A549 (cell line): ENCODE results near the gene MRPL33. TPM values are rescaled to one million over a fixed set of nuclear protein-coding genes. Genes with fewer than 3 reads are reported as not detected.

ENCODE experiments used
- ATAC-seq, 2 experiments: fragments of 200-7000 bp in 1 of 2; fragments of >200 bp in 1 of 2; cut with Nextera tagmentation in 1 of 2; cut with Tn5 transposase in 1 of 2; 3 replicates each; pipeline versions ENCODE4 v1.8.0 to v1.9.1; 2018 to 2020; ENCODE audit warnings: mild to moderate bottlenecking in 1 of 2, moderate library complexity in 1 of 2
- CTCF ChIA-PET: fragments of 300-600 bp; sonication (Branson Sonifier 250); formaldehyde crosslinking; extraction: SDS; loops from one replicate; lab custom pipeline; 2021; ENCODE audit warnings: antibody characterized with exemption, inconsistent platforms; lab: Yijun Ruan, JAX
- POLR2A ChIA-PET: fragments of 350-600 bp; formaldehyde crosslinking; extraction: SDS; loops from one replicate; lab custom pipeline; 2021; ENCODE audit warnings: antibody characterized with exemption, inconsistent platforms; lab: Yijun Ruan, JAX
- DNase-seq, 2 experiments: peaks; one replicate each; pipeline versions ENCODE4 v3.0.0 to v3.0.0-alpha.2; 2011 to 2016; ENCODE audit warnings: low read depth in 1 of 2, low spot score in 1 of 2
- FAIRE-seq: peaks from 2 replicates; lab custom pipeline; 2011; peaks lifted over from hg19 to GRCh38; lab: Jason Lieb, UNC
- H3K27ac ChIP-seq, 2 experiments: fragments of >200 bp; sonication (Bioruptor Twin); formaldehyde crosslinking; 3 replicates each; pipeline ENCODE4 v1.5.1; 2016 to 2017
- H3K4me1 ChIP-seq: fragments of >200 bp; sonication (Bioruptor Twin); formaldehyde crosslinking; 3 replicates; pipeline ENCODE4 v1.6.1; 2016
- H3K4me2 ChIP-seq: fragments of >200 bp; sonication (Bioruptor Twin); formaldehyde crosslinking; 3 replicates; pipeline ENCODE4 v1.6.1; 2016
- H3K4me3 ChIP-seq: fragments of >200 bp; sonication (Bioruptor Twin); formaldehyde crosslinking; 3 replicates; pipeline ENCODE4 v1.5.1; 2016
- H3K9me3 ChIP-seq: fragments of >200 bp; sonication (Bioruptor Twin); formaldehyde crosslinking; 3 replicates; pipeline ENCODE4 v1.6.1; 2016
- CHD4 ChIP-seq: fragments of 200-600 bp; sonication (generic); IDR thresholded peaks from 2 replicates; pipeline ENCODE4 v1.6.1; 2016; ENCODE audit warnings: antibody characterized with exemption, mild to moderate bottlenecking, borderline replicate concordance
- HOXB13 ChIP-seq: fragments of 250-450 bp; sonication (Bioruptor Pico); IDR thresholded peaks from 2 replicates; pipeline ENCODE4 v1.5.0; 2020; ENCODE audit warnings: low read depth, mild to moderate bottlenecking, moderate library complexity
- HOXB5 ChIP-seq: fragments of 250-450 bp; sonication (Bioruptor Pico); IDR thresholded peaks from 2 replicates; pipeline ENCODE4 v1.5.0; 2020; ENCODE audit warnings: mild to moderate bottlenecking, moderate library complexity
- JUN ChIP-seq, 2 experiments: fragments of >200 bp; sonication (Bioruptor Twin); formaldehyde crosslinking; IDR thresholded peaks; 2 replicates in 1 of 2; 3 replicates in 1 of 2; pipeline ENCODE4 v1.6.1; 2016 to 2017
- KDM1A ChIP-seq: fragments of 200-600 bp; sonication (generic); IDR thresholded peaks from 2 replicates; pipeline ENCODE4 v1.6.1; 2016; ENCODE audit warnings: low read depth, mild to moderate bottlenecking
- KDM5A ChIP-seq: fragments of 200-600 bp; sonication (generic); IDR thresholded peaks from 2 replicates; pipeline ENCODE4 v1.6.1; 2016; ENCODE audit warnings: antibody characterized with exemption, mild to moderate bottlenecking
- MYC ChIP-seq: IDR thresholded peaks from 2 replicates; pipeline ENCODE4 v1.6.1; 2012; ENCODE audit warnings: mild to moderate bottlenecking, inconsistent platforms, low read length, improper control_type of control experiment, borderline replicate concordance
- PHF8 ChIP-seq: fragments of 200-600 bp; sonication (generic); IDR thresholded peaks from 2 replicates; pipeline ENCODE4 v1.6.1; 2016; ENCODE audit warnings: low read depth, mild to moderate bottlenecking, antibody characterized with exemption, moderate library complexity, borderline replicate concordance
- POLR2A ChIP-seq: IDR thresholded peaks from 2 replicates; pipeline ENCODE4 v1.6.1; 2012; ENCODE audit warnings: mild to moderate bottlenecking, low read length
- RAD21 ChIP-seq, 2 experiments: fragments of >200 bp in 1 of 2; sonication (Bioruptor Twin) in 1 of 2; formaldehyde crosslinking in 1 of 2; IDR thresholded peaks in 1 of 2; conservative IDR thresholded peaks in 1 of 2; 2 replicates in 1 of 2; 3 replicates in 1 of 2; pipeline ENCODE4 v1.6.1; 2012 to 2018; ENCODE audit warnings: inconsistent platforms in 1 of 2
- RCOR1 ChIP-seq: fragments of 150-350 bp; IDR thresholded peaks from 2 replicates; pipeline ENCODE4 v1.6.1; 2014; ENCODE audit warnings: antibody characterized with exemption, low read length, low read depth
- RNF2 ChIP-seq: fragments of 200-600 bp; sonication (generic); IDR thresholded peaks from 2 replicates; pipeline ENCODE4 v1.6.1; 2016; ENCODE audit warnings: low read depth, mild to moderate bottlenecking, antibody characterized with exemption, moderate library complexity, borderline replicate concordance
- SMC3 ChIP-seq: fragments of >200 bp; sonication (Bioruptor Twin); formaldehyde crosslinking; IDR thresholded peaks from 3 replicates; pipeline ENCODE4 v1.6.1; 2018; ENCODE audit warnings: inconsistent platforms
- WGBS: methylation state at CpG from one replicate; pipeline ENCODE4 v1.1.6; 2017; ENCODE audit errors: missing lambda C conversion rate; 5-methylcytosine and 5-hydroxymethylcytosine counted together
- polyA minus RNA-seq: library from RNA; depleted of rRNA, polyadenylated mRNA; stranded (reverse); fragments of >200 nt; gene quantifications from 2 replicates; pipeline ENCODE4 v1.2.3, GENCODE V29; 2011; rRNA and poly(A)+ RNA removed
- polyA plus RNA-seq, 4 experiments: library from polyadenylated mRNA; depleted of rRNA in 3 of 4; stranded (reverse); fragments of >200 nt; fragmentation: RNase III in 1 of 4; extraction: RNeasy Plus Mini Kit Qiagen cat#74134 plus additional on column Dnase treatment in 1 of 4; gene quantifications; 2 replicates in 3 of 4; 3 replicates in 1 of 4; pipeline ENCODE4 v1.2.3, GENCODE V29; 2011 to 2017
- TF ChIP-seq, protein P1 (sequence below): IDR thresholded peaks from 2 replicates; pipeline ENCODE4 v1.6.1; 2012; ENCODE audit warnings: low read depth, borderline replicate concordance
- TF ChIP-seq, protein P2 (sequence below): fragments of >200 bp; sonication (Bioruptor Twin); formaldehyde crosslinking; IDR thresholded peaks from 3 replicates; pipeline ENCODE4 v1.6.1; 2016
- TF ChIP-seq, protein P3 (sequence below): IDR thresholded peaks from 2 replicates; pipeline ENCODE4 v1.6.1; 2012
- TF ChIP-seq, protein P4 (sequence below): fragments of 200-600 bp; sonication (generic); IDR thresholded peaks from 2 replicates; pipeline ENCODE4 v1.6.1; 2016; ENCODE audit warnings: antibody characterized with exemption, mild to moderate bottlenecking, moderate library complexity

The MRPL33 gene
- 171 and 287 TPM in 2 replicates for polyA plus RNA-seq (2011; rRNA removed)
- polyA plus RNA-seq (2012; cell fraction: cytosol; rRNA removed) = 89.0 and 108 TPM in 2 replicates
- polyA plus RNA-seq (2012; cell fraction: nucleus; rRNA removed) = 16.2 and 28.5 TPM in 2 replicates
- 492 to 595 TPM (median 497 TPM) in 3 replicates for polyA plus RNA-seq (2017; fragmentation: RNase III; extraction: RNeasy Plus Mini Kit Qiagen cat#74134 plus additional on column Dnase treatment)
- 11.8 and 17.2 TPM in 2 replicates for polyA minus RNA-seq

DNA sequence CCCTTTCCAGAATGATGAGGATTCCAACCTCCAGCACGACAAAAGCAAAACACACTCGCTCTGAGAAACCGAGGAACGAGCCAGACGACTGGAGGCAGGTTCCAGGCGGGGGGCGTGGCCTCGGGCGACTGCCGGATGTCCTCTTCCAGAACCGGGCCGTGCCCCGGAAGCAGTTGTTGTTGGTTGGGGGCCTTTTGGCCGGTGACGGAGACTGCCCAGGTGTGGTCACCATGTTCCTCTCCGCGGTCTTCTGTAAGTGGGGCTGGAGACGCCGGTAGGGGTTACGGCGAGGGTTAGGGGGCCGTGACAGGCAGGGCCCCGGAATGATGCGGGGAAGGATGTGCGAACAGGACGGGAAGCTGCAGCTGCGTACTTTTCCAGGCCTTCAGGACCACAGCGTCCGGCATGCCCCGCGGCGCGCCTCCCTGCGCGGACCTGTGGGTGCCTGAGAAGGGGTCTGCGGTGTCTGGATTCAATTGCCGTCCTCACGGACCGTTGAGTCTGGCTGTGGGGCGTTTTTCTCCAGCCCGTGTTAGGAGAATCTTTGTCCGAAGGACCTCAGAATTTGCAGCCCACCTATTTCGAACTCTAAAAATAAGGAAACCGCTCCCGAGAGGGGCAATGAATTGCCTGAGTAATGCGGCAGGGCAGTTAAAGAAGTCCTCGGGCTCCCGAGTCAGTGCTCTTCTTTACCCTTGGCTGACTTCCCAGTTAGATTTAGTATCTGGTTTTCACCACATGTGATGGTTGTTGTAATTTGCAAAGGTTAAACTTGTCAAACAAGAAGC lies at the start of gene MRPL33:
MRPL33 (plus strand) TSS at position 172 of the 788 bp plus-strand sequence; CDS start at position 231, 59 bp downstream.
- DNase-seq = peak; percentile 95 to 99
- TF ChIP-seq RCOR1 (no peak), POLR2A (peak; percentile 74), HOXB13 (CRISPR knock-in tag) (peak; percentile 76; the same call in 1 of the 2 replicates), SMC3 (no peak; the same call in 2 of the 3 replicates), RAD21 (conservative IDR thresholded peaks at IDR 0.05 in 1 of 2, IDR thresholded peaks at IDR 0.05 in 1 of 2) (0 out of 5 replicates have a peak, but pooled peaks of 1 of the 2 experiments have one; percentile 3), HOXB5 (CRISPR knock-in tag) (0 out of 2 replicates have a peak, but pooled peaks have one; percentile 43), JUN (IDR thresholded peaks at IDR 0.05) (peak; percentile 82 to 90), CHD4 (no peak), MYC (peak; percentile 3; the same call in 1 of the 2 replicates), RNF2 (no peak), PHF8 (peak; percentile 92), KDM5A (peak; percentile 66; the same call in 1 of the 2 replicates), KDM1A (0 out of 2 replicates have a peak, but pooled peaks have one; percentile 30)
- TF ChIP-seq, protein P1, sequence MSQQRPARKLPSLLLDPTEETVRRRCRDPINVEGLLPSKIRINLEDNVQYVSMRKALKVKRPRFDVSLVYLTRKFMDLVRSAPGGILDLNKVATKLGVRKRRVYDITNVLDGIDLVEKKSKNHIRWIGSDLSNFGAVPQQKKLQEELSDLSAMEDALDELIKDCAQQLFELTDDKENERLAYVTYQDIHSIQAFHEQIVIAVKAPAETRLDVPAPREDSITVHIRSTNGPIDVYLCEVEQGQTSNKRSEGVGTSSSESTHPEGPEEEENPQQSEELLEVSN = 0 out of 2 replicates have a peak, but pooled peaks have one; percentile 50
- TF ChIP-seq, protein P2, sequence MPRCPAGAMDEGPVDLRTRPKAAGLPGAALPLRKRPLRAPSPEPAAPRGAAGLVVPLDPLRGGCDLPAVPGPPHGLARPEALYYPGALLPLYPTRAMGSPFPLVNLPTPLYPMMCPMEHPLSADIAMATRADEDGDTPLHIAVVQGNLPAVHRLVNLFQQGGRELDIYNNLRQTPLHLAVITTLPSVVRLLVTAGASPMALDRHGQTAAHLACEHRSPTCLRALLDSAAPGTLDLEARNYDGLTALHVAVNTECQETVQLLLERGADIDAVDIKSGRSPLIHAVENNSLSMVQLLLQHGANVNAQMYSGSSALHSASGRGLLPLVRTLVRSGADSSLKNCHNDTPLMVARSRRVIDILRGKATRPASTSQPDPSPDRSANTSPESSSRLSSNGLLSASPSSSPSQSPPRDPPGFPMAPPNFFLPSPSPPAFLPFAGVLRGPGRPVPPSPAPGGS = peak; percentile 94
- TF ChIP-seq, protein P3, sequence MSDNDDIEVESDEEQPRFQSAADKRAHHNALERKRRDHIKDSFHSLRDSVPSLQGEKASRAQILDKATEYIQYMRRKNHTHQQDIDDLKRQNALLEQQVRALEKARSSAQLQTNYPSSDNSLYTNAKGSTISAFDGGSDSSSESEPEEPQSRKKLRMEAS = peak; percentile 90
- TF ChIP-seq, protein P4, sequence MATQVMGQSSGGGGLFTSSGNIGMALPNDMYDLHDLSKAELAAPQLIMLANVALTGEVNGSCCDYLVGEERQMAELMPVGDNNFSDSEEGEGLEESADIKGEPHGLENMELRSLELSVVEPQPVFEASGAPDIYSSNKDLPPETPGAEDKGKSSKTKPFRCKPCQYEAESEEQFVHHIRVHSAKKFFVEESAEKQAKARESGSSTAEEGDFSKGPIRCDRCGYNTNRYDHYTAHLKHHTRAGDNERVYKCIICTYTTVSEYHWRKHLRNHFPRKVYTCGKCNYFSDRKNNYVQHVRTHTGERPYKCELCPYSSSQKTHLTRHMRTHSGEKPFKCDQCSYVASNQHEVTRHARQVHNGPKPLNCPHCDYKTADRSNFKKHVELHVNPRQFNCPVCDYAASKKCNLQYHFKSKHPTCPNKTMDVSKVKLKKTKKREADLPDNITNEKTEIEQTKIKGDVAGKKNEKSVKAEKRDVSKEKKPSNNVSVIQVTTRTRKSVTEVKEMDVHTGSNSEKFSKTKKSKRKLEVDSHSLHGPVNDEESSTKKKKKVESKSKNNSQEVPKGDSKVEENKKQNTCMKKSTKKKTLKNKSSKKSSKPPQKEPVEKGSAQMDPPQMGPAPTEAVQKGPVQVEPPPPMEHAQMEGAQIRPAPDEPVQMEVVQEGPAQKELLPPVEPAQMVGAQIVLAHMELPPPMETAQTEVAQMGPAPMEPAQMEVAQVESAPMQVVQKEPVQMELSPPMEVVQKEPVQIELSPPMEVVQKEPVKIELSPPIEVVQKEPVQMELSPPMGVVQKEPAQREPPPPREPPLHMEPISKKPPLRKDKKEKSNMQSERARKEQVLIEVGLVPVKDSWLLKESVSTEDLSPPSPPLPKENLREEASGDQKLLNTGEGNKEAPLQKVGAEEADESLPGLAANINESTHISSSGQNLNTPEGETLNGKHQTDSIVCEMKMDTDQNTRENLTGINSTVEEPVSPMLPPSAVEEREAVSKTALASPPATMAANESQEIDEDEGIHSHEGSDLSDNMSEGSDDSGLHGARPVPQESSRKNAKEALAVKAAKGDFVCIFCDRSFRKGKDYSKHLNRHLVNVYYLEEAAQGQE = no peak
- TF ChIP-seq, all 56 proteins: peak for 12
- Histone ChIP-seq H3K27ac (peak within 1 kb of the TSS; percentile 93 to 94), H3K4me2 (peak within 1 kb of the TSS; percentile 86), H3K9me3 (no peaks in the 10 kb centered on the region), H3K4me1 (peaks cover 34% of the 10 kb centered on the region), H3K4me3 (peak within 1 kb of the TSS; percentile 92)
- POLR2A ChIA-PET = interaction anchor here (0.9 to 1.4 kb wide), 6 partner anchors 8 to 620 kb away, joined by 3 to 5 read pairs (median 4); partner anchors contain the start of genes BABAM2 and RBKS
- WGBS = 2% methylated on average over 48 of the region's 48 CpGs
- ATAC-seq = peak; percentile 98 to 99
- no peak for FAIRE-seq
- CTCF ChIA-PET = interaction anchor here (1.5 to 4.0 kb wide), 5 partner anchors 18 to 68 kb away, joined by 3 to 13 read pairs (median 7); no protein-coding TSS in a partner anchor
